NCI-H1436 treated with DMSO at 0.1 percent for 48 hours (cell line): Measurements from ENCODE around the gene ADGRE3.
"Not testable (repeated sequence)": the region's sequence is repeated elsewhere in the genome, so short reads cannot be mapped to it uniquely, and the experiment has no call there.

Source experiments
- DNase-seq: peaks from one replicate; lab custom pipeline; 2025; lab: John Stamatoyannopoulos, UW

ADGRE3 gene

GRCh38 chr19:14599548-14600147, 75.0 kb downstream of the ADGRE3 start:
- no peak for DNase-seq

DNA sequence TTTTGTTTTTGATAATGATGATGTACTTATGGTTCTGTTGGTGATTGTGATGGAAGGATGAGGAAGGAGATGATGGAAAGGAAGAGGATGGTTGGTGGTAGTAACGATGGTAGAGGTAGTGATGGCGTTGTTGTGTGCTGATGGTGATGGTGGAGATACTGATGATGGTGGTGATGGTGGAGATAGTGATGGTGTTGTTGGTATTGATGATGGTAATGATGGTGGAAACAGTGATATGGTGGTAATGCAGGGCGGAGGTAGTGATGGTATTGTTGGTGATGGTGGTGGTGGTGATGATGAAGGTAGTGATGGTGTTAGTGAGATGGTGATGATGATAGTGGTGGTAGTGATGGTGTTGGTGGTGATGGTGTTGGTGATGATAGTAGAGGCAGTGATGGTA, 79.1 kb downstream of the ADGRE3 start:
- DNase-seq, result no peak

GRCh38 chr19:14589433-14589832, 85.2 kb downstream of the ADGRE3 start:
- not testable (repeated sequence) for DNase-seq

DNA sequence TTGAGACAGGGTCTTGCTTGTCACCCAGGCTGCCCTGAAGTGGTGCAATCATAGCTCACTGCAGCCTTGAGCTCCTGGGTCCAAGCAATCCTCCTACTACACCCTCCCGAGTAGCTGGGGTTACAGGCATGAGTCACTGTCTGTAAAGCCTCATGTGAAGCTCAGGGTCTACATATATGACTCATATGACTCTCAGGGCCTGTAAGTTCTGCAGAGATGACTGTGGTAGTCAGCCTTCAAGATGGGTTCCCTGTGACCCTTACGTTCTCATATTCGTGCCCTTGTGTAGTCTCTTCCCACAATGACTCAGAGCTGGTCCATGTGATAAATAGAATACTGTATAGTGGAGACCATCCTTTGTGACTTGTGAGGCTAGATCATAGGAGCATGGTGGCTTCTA, 89.5 kb downstream of the ADGRE3 start:
- DNase-seq, result not testable (repeated sequence)

DNA sequence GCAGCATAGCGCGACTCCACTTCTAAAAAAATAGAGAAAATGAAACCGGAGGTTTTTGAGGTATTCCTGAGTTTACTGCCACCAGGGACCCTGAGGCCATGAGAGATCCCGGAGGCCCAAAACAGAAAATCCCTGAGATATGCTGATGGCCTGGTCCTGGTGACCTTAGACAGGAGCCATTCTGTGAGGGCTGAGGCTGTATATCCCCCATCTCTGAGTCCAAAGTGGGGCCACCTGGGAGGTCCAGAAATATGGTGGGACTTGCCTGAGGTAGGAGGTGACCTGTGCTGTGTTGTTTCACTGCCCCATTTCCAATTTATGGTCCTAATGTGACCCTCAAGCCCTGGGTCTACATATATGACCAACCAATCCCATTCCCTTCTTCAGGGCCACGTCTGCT, 90.3 kb downstream of the ADGRE3 start:
- DNase-seq, result not testable (repeated sequence)

DNA sequence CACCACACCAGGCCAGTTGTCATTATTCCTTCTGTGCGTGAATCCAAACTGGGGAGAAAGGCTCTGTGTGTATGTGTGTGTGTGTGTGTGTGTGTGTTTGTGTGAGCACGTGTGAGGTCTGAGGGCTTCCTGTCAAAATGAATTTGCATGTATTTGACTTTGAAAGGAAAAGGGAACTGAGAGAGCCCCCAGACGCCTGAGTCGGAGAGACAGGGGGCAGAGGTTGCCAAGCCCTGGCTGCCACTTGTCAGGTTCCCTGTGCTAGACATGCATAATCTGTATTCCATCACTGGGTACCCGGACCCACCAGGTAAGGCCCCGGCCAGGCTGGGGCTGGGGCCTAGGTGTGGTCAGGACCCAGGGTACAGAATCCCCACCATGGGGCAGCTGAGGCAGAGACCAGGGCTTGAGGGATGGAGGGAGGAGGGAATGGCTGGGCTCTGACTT, 91.7 kb downstream of the ADGRE3 start, which contains the start of gene CLEC17A:
Gene CLEC17A, plus strand, starts transcription at position 191 of the 447 bp plus-strand sequence. Its CDS starts 77 bp downstream, at position 268.
- no peak for DNase-seq

DNA sequence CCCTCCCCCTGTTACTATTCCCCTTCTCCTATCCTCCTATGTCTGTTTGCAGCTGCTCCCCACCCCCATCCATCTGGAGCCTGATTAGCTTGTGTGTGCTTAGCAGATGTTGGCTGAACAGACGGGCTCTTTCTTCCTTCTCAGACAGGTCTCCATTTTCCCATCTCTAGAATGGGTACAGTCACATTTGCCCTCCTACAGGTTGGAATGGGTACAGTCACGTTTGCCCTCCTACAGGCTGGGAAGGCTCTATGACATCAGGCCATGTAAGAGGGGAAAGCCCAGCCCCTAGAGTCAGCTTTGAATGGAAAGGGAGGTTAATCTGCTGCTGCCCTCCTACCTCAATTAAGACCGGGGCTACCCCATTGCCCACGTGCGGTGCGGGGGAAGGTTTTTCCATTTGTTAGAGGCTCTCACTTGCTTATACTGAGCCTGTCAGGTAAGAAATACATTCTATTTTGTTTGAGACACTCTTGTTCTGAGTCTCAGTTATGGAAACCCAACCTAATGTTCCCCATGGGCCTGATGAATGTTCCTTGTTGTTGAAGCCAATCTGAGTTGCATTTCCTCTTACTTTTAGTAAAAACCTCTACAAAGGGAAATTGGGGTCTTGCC, 93.9 kb downstream of the ADGRE3 start:
- DNase-seq, result no peak

DNA sequence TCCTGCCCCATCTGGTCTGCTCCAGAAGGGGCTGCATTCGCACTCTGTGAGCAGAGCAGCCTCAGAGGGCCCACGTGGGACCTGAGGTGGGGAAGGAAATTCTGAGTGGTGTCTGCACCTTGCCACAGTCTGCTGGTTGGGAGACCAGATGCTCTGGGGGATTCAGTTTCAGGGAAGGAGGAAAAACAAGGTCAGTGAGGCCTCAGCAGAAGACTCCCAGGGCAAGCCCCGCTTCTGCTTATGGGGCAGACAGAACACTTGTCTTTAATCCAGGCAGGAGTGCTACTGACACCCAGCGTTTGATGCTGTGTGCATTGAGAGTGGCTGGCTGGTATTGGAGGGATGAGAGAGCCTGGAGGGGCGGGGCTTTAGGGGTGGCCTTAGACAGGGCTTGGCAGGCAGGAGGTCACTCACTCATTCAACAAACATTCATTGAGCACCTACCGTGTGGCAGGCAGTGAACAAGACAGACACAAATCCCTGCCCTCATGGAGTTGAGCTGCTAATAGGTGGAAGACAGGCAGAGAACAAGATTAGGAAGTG, 96.7 kb downstream of the ADGRE3 start:
- no peak for DNase-seq

- no peak for DNase-seq
Measured at GRCh38 chr19:14577264-14577663, 97.4 kb downstream of the ADGRE3 start.

- no peak for DNase-seq
Measured at GRCh38 chr19:14576363-14576762, 98.3 kb downstream of the ADGRE3 start.

GRCh38 chr19:14575428-14575980, 99.1 kb downstream of the ADGRE3 start:
- DNase-seq, result no peak

DNA sequence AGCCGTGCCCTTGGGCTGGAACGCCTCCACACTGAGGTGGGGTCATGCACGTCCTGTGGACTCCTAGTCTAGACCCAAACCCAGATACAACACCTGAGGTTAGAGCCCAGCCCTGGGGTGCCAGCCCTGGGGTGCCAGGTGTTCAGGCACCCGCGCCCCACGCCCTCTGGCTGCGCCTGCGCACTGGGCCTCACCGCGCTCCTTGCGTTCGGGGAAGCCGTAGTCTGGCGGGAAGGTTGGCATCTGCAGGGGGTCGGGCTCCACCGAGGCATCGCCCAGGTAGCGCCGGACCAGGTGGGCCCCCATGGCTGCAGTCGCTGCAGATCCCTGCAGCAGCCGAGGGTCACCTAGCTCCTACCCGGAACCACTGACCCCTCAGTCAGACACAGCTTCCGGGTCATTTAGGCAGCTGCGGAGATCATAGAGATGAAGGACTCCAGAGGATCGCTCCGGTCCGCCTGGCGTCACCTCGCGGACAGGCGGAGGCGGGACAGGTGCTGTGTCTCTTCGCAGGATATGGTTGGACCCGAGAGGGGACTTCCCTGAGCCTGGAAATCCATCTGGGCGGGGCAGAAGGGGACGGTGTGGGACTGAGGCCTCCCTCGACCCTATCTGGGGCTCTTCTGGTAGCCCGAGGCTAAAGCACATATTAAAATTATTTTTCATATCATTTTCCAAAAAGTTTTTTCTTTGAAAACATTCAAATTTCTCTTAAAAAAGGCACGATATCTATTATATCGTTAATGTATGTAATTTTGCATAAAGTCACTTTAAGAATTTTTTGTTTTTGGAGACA, 102.8 kb downstream of the ADGRE3 start, which contains the start of gene NDUFB7:
Gene NDUFB7, minus strand, starts transcription at position 372 of the 796 bp plus-strand sequence. Its CDS starts 66 bp downstream, at position 306.
- peak; percentile 89 for DNase-seq

- no peak for DNase-seq
Measured at GRCh38 chr19:14570864-14571527, 103.6 kb downstream of the ADGRE3 start.
